ENCODE data around the gene PSME2. TPM values are rescaled to one million over a fixed set of nuclear protein-coding genes. Genes with fewer than 3 reads are reported as not detected.
"Not testable (repeated sequence)": the region's sequence is repeated elsewhere in the genome, so short reads cannot be mapped to it uniquely, and the experiment has no call there.

The PSME2 gene
- total and polyA plus RNA-seq, 5 experiments from 2014 or later = 129 to 471 (median 402) TPM

DNA sequence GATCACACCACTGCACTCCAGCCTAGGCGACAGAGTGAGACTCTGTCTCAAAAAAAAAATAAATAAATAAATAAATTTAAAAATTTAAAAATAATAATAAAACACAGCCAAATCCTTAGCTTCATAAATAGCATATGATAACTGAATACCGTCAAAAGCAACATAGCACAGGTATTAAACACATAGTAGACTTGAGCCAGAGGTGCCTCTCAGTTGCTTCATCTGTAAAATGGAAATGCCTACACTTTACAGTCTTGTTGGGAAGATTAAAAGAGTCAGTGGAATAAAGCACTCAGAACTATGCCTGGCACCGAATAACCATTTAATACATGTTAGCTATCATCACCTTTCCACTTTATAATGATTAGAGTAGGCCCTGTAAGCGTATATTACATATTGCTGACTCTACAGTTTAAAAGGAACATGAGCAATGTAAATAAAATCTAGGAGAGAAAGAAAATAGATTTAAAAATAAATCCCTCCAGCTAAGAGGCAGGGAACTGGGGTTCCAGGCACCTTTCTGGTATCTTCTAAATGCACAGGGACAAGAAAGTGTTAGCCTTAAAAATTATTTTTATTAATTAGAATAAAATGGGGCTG lies 39.6 kb downstream of the PSME2 start:
- Mint-ChIP-seq H3K36me3 (peaks cover 4 to 23% (median 6%) of the 10 kb centered on the region in 3 donors), H3K27me3 (no peaks in the 10 kb centered on the region), H3K4me1 (peaks cover 7 to 20% (median 11%) of the 10 kb centered on the region in 4 donors), H3K9me3 (no peaks in the 10 kb centered on the region), H3K4me3 (no peak overlapping the region), H3K27ac (peak overlapping the region in 1 of 10 donors; percentile 2)
- DNase-seq = no peak
- no peak for ATAC-seq
- POLR2A ChIA-PET = interaction anchor here (0.5 to 1.5 kb wide), 7 partner anchors 12 to 564 kb away, joined by 3 to 8 read pairs (median 4); partner anchors contain the start of genes IRF9 and PCK2

DNA sequence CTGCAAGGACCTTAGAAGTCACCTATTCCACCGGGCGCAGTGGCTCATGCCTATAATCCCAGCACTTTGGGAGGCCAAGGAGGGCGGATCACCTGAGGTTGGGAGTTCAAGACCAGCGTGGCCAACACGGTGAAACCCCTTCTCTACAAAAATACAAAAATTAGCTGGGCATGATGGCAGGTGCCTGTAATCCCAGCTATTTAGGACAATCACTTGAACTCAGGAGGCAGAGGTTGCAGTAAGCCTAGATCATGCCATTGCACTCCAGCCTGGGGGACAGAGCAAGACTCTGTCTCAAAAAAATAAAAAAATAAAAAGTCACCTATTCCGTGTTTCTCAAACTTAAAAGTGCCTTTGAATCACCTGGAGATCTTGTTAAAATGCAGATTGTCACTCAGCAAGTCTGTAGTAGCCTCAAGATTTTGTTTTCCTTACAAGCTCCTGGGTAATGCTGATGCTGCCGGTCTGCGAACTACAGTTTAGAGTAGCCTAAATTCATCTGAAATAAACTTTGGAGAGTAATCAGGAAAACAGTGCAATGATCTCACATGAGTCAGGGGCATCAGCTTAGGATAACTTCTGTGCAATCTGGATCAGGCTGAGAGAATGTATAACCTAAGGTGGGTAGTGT lies 40.7 kb downstream of the PSME2 start:
- Mint-ChIP-seq H3K4me1 (peaks cover 7 to 20% (median 11%) of the 10 kb centered on the region in 4 donors), H3K36me3 (peaks cover 4 to 23% (median 10%) of the 10 kb centered on the region in 3 donors), H3K27ac (peak overlapping the region in 5 of 10 donors; percentile 2 to 51 (median 36))
- H3K27me3 Mint-ChIP-seq, ATAC-seq, H3K4me3 Mint-ChIP-seq, H3K9me3 Mint-ChIP-seq, DNase-seq: not testable (repeated sequence)
- POLR2A ChIA-PET = interaction anchor here (1.5 to 1.9 kb wide), 3 partner anchors 8 to 24 kb away, joined by 5 to 6 read pairs (median 6); no protein-coding TSS in a partner anchor

DNA sequence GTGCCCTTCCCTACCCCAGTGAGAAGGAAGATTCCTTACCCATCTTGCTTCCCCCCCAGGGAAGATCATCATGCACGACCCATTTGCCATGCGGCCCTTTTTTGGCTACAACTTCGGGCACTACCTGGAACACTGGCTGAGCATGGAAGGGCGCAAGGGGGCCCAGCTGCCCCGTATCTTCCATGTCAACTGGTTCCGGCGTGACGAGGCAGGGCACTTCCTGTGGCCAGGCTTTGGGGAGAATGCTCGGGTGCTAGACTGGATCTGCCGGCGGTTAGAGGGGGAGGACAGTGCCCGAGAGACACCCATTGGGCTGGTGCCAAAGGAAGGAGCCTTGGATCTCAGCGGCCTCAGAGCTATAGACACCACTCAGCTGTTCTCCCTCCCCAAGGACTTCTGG lies 43.0 kb downstream of the PSME2 start:
- ATAC-seq (no peak), DNase-seq (no peak)
- H3K27me3 Mint-ChIP-seq = no peaks in the 10 kb centered on the region
- POLR2A ChIA-PET = interaction anchor here (0.8 kb wide), 1 partner anchor 1028 kb away, joined by 5 read pairs; no protein-coding TSS in a partner anchor
- no peak overlapping the region for H3K4me3 Mint-ChIP-seq
- H3K36me3 Mint-ChIP-seq = peaks cover 4 to 26% (median 24%) of the 10 kb centered on the region in 3 donors
- no peaks in the 10 kb centered on the region for H3K9me3 Mint-ChIP-seq
- H3K27ac Mint-ChIP-seq = peak overlapping the region in 3 of 10 donors; percentile 11 to 37 (median 34)
- H3K4me1 Mint-ChIP-seq = peaks cover 2 to 15% (median 4%) of the 10 kb centered on the region in 4 donors

DNA sequence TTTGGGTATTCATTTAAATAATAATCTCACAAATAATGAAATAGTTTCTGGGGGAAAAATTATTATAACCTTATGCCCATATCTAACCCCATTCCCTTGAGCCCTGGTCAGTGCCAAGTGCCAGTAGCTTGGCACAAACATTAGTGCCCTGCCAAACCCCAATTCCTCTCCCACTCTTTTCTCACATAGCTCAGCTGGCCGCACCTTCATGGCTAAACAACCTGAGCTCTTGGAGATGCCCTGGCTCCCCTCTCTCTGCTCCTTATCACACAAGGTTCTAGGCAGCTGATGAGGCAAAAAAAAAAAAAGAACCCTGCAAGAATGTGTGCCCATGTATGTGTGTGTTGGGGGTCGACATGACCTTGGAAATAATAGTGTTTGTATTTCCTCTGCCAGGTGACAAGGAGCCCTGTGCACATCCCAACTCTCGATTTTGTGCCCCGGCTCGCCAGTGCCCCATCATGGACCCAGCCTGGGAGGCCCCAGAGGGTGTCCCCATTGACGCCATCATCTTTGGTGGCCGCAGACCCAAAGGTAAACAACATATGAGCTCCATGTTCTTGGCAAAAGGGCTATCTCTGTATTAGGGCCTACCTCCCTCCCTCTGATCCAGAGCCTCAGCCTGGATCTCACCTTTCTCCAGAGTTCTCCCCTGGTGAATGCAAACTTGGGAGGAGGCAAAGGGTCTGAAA lies 43.9 kb downstream of the PSME2 start:
- Mint-ChIP-seq H3K27me3 (no peaks in the 10 kb centered on the region), H3K9me3 (no peaks in the 10 kb centered on the region), H3K4me3 (no peak overlapping the region), H3K27ac (peak overlapping the region in 1 of 10 donors; percentile 17), H3K4me1 (peaks cover 0 to 8% (median 3%) of the 10 kb centered on the region in 4 donors), H3K36me3 (peaks cover 4 to 29% (median 26%) of the 10 kb centered on the region in 3 donors)
- DNase-seq (no peak), ATAC-seq (no peak)
- POLR2A ChIA-PET = interaction anchor here (0.8 to 2.6 kb wide), 2 partner anchors 22 to 36 kb away, joined by 3 to 10 read pairs; no protein-coding TSS in a partner anchor

DNA sequence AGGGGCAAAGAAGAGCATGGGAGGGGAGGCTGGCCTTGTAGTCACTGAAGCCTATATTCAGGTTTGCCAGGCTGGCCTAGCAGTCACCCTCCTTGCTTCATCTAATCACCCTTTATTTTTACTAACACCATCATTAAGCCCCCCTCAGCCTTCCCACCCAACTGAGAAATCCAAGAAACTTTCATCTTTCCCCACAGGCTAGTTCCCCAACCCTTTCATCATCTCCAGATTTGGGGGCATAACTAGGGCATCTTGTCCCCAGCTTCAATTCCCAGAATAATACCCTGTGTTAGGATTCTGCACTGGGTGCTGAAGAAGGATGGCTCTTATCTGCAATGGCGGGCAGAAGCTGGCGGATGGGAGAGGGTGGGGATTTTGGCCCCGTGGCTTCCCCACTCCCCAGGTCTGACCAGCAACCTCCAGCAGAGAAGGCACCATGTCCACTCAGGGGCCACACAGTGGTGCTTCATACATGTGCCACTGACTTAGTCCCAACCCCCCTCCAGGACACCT lies 45.4 kb downstream of the PSME2 start:
- Mint-ChIP-seq H3K27me3 (no peaks in the 10 kb centered on the region), H3K9me3 (no peaks in the 10 kb centered on the region), H3K4me3 (no peak overlapping the region), H3K36me3 (peaks cover 4 to 31% (median 26%) of the 10 kb centered on the region in 3 donors), H3K27ac (no peak overlapping the region), H3K4me1 (peaks cover 5 to 14% (median 10%) of the 10 kb centered on the region in 4 donors)
- POLR2A ChIA-PET = interaction anchor here (0.7 to 2.6 kb wide), 2 partner anchors 8 to 21 kb away, joined by 3 to 10 read pairs; no protein-coding TSS in a partner anchor
- ATAC-seq (no peak), DNase-seq (no peak)

DNA sequence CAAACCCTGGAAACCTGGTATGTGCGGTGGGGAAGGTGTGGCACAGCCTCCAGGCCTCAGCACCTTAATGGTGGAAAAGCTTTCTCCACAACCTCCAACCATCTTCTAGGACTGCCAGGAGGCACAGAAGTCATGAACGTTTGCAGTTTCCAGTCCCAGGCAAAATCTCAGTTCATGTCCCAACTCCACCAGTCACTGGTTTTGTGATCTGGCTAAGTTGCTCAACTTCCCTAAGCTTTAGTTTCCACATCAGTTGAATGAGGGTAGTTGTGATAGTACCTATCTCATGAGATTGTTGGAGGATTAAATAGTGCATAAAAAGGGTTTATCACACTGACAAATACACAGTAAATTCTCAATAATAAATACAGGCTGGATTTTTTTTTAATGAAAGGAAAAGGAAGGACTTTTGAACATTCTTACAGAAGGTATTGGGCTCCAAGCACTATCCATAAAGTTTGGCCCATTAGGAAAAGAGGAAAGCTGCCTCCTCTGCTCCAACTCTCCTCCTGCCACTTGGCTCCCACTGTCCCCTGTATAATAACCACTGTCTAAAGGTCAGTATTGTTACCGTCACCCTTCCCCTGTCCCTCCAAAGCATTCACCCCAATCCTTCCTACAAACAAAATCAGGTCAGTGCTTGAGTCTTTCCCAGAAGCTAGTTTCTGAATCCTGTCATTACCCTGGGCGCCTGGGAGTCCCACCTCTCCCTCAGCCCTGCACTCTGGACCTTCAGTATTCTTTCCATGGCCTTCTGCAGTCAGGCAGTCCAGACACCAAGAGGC lies 46.0 kb downstream of the PSME2 start:
- Mint-ChIP-seq H3K36me3 (peaks cover 4 to 31% (median 26%) of the 10 kb centered on the region in 3 donors), H3K4me3 (no peak overlapping the region), H3K27me3 (no peaks in the 10 kb centered on the region), H3K4me1 (peaks cover 10 to 19% (median 15%) of the 10 kb centered on the region in 4 donors), H3K27ac (no peak overlapping the region), H3K9me3 (no peaks in the 10 kb centered on the region)
- POLR2A ChIA-PET = interaction anchor here (0.6 to 2.6 kb wide), 3 partner anchors 8 to 241 kb away, joined by 3 to 10 read pairs (median 3); no protein-coding TSS in a partner anchor
- DNase-seq (no peak), ATAC-seq (no peak)

DNA sequence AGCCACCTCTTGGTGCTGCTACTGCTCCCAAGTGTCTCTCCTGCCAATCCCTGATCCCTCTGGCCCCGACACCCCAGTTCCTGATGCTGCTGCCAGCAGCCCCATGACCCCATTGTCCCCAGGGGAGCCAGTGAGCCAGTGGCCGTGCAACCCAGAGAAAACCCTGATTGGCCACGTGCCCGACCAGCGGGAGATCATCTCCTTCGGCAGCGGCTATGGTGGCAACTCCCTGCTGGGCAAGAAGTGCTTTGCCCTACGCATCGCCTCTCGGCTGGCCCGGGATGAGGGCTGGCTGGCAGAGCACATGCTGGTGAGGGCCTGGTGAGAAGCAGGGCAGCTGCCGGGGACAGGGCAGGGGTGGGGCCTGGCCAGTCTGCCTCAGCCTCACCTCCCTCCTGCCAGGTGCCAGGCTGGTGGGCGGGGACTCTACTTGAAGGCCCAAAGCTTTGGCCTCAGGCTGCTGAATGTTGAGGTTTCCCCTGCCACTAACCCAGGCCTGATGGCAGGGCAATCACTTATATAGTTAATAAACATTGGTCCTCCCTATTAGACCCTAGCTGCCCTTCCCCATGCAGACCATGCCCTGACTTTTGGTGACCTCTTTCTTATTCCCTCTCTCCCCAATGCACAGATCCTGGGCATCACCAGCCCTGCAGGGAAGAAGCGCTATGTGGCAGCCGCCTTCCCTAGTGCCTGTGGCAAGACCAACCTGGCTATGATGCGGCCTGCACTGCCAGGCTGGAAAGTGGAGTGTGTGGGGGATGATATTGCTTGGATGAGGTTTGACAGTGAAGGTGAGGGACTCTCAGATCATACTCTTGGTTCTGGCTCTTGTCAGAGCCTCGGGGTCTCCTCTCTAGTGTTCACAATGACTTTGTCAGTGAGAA lies 47.2 kb downstream of the PSME2 start:
- H3K36me3 Mint-ChIP-seq = peaks cover 0 to 28% (median 18%) of the 10 kb centered on the region in 3 donors
- H3K9me3 Mint-ChIP-seq = no peaks in the 10 kb centered on the region
- DNase-seq (no peak), ATAC-seq (no peak)
- peaks cover 18 to 26% (median 24%) of the 10 kb centered on the region in 4 donors for H3K4me1 Mint-ChIP-seq
- H3K27ac Mint-ChIP-seq = peak overlapping the region in 3 of 10 donors; percentile 21 to 87 (median 29)
- POLR2A ChIA-PET = no interaction called here
- H3K4me3 Mint-ChIP-seq = no peak overlapping the region
- no peaks in the 10 kb centered on the region for H3K27me3 Mint-ChIP-seq

DNA sequence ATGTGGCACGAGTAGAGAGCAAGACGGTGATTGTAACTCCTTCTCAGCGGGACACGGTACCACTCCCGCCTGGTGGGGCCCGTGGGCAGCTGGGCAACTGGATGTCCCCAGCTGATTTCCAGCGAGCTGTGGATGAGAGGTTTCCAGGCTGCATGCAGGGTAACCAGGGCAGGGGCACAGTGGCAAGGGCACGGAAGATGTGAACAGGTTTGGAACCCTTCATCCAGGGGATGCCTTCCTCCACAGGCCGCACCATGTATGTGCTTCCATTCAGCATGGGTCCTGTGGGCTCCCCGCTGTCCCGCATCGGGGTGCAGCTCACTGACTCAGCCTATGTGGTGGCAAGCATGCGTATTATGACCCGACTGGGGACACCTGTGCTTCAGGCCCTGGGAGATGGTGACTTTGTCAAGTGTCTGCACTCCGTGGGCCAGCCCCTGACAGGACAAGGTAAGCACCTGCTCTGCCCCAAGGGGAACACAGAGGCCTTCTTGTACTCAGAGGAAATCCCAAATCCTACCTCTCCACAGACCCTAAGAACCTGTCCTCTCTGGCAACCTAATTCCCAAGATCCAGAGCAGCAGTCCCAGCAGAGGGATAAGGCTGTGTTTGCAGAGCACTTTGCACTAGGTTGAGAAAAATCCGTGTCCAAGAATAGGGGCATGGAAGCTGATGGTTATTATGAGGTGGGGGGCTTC lies 48.0 kb downstream of the PSME2 start:
- H3K36me3 Mint-ChIP-seq = peaks cover 0 to 28% (median 12%) of the 10 kb centered on the region in 3 donors
- no peaks in the 10 kb centered on the region for H3K9me3 Mint-ChIP-seq
- H3K27ac Mint-ChIP-seq = peak overlapping the region in 1 of 10 donors; percentile 11
- ATAC-seq (no peak), DNase-seq (no peak)
- peaks cover 22 to 31% (median 26%) of the 10 kb centered on the region in 4 donors for H3K4me1 Mint-ChIP-seq
- H3K4me3 Mint-ChIP-seq = peak overlapping the region in 1 of 10 donors; percentile 4
- POLR2A ChIA-PET = interaction anchor here (0.6 kb wide), 2 partner anchors 29 to 113 kb away, joined by 3 to 4 read pairs; no protein-coding TSS in a partner anchor
- no peaks in the 10 kb centered on the region for H3K27me3 Mint-ChIP-seq

DNA sequence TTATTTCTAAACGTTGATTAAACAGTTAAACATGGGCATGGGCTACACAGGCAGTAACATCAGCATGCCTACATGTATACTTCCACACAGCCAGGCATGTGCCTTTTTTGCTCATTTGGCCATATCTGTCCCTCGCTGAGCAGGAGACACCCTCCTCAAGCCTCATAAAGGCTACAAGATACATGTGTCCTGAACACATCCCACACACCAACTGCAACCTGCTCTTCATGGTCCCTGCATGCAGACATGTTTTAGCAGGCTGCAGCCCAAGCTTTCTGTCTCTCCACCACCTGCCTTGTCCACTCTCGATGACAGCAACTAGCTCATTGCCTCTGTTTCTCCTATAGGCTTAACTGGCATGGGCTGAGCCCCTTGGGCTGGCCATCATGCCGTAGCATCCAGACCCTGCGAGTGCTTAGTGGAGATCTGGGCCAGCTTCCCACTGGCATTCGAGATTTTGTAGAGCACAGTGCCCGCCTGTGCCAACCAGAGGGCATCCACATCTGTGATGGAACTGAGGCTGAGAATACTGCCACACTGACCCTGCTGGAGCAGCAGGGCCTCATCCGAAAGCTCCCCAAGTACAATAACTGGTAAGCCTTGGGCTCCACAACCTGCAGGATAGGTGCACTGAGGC lies 49.7 kb downstream of the PSME2 start:
- POLR2A ChIA-PET = interaction anchor here (0.6 to 6.1 kb wide), 6 partner anchors 12 to 51 kb away, joined by 3 to 50 read pairs (median 8); partner anchors contain the start of genes DCAF11 and NRL
- Mint-ChIP-seq H3K27me3 (no peaks in the 10 kb centered on the region), H3K27ac (peak overlapping the region in 7 of 10 donors; percentile 15 to 72 (median 32))

More for the DNA sequence above, 49.7 kb downstream of the PSME2 start:
- H3K36me3 Mint-ChIP-seq = peaks cover 0 to 24% (median 2%) of the 10 kb centered on the region in 3 donors
- H3K4me3 Mint-ChIP-seq = peak overlapping the region in 7 of 10 donors; percentile 13 to 75 (median 57)
- ATAC-seq (no peak), DNase-seq (no peak)
- H3K4me1 Mint-ChIP-seq = peaks cover 24 to 38% (median 30%) of the 10 kb centered on the region in 4 donors
- no peaks in the 10 kb centered on the region for H3K9me3 Mint-ChIP-seq
